ENCODE measurements around the gene GSTM3. TPM values are rescaled to one million over a fixed set of nuclear protein-coding genes. Genes with fewer than 3 reads are reported as not detected.

GSTM3 gene
- total RNA-seq, 1 donor from 2014 or later = 26.1 TPM

GRCh38 chr1:109739738-109740614, 862 bp downstream of the GSTM3 start:
- no peak for FAIRE-seq
- peaks cover 5% of the 10 kb centered on the region for H3K9me3 Mint-ChIP-seq (ENCODE audit: unreplicated experiment)

GRCh38 chr1:109733236-109733870, 7.5 kb downstream of the GSTM3 start:
- H4K20me1 ChIP-seq (ENCODE audit: insufficient read depth, low read length) = no peaks in the 10 kb centered on the region
- no peak overlapping the region for H3K27ac Mint-ChIP-seq (ENCODE audit: unreplicated experiment)
- H3K27ac ChIP-seq (ENCODE audit: low read depth, low read length) = no peak overlapping the region
- no peaks in the 10 kb centered on the region for H3K9me3 ChIP-seq (ENCODE audit: insufficient read depth, low read depth, low read length)
- no peak overlapping the region for H3K9ac ChIP-seq (ENCODE audit: low read length)
- H2AFZ ChIP-seq (ENCODE audit: low read depth, low read length) = no peak overlapping the region
- TF ChIP-seq CTCF (IDR thresholded peaks at IDR 0.05; ENCODE audit: insufficient read depth, low read depth, low read length) = no peak
- TF ChIP-seq EZH2 (IDR thresholded peaks at IDR 0.05; ENCODE audit: insufficient read depth, low read length) = no peak
- no peak overlapping the region for H3K4me3 Mint-ChIP-seq (ENCODE audit: unreplicated experiment)
- H3K36me3 Mint-ChIP-seq (ENCODE audit: low read depth, unreplicated experiment) = peaks cover 24% of the 10 kb centered on the region
- peaks cover 2% of the 10 kb centered on the region for H3K9me3 Mint-ChIP-seq (ENCODE audit: unreplicated experiment)
- H3K79me2 ChIP-seq (ENCODE audit: insufficient read depth, low read length) = no peaks in the 10 kb centered on the region
- no peak overlapping the region for H3K4me3 ChIP-seq (ENCODE audit: insufficient read depth, low read depth, low read length)
- H3K36me3 ChIP-seq (ENCODE audit: insufficient read depth, low read length) = peaks cover 4% of the 10 kb centered on the region
- DNase-seq (ENCODE audit: low read depth) = no peak
- H3K4me1 ChIP-seq (ENCODE audit: insufficient read depth, low read length) = peaks cover 9% of the 10 kb centered on the region
- H3K27me3 ChIP-seq (ENCODE audit: insufficient read depth, low read length) = no peaks in the 10 kb centered on the region
- peaks cover 7% of the 10 kb centered on the region for H3K4me1 Mint-ChIP-seq (ENCODE audit: low read depth, unreplicated experiment)
- H3K4me2 ChIP-seq (ENCODE audit: low read length) = no peak overlapping the region
- H3K27me3 Mint-ChIP-seq (ENCODE audit: low read depth, unreplicated experiment) = peaks cover 25% of the 10 kb centered on the region
- FAIRE-seq = no peak

More at GRCh38 chr1:109739738-109740614, 862 bp downstream of the GSTM3 start:
- H3K4me1 Mint-ChIP-seq (ENCODE audit: low read depth, unreplicated experiment) = no peaks in the 10 kb centered on the region
- peak overlapping the region; percentile 94 for H3K4me2 ChIP-seq (ENCODE audit: low read length)
- peaks cover 17% of the 10 kb centered on the region for H3K36me3 Mint-ChIP-seq (ENCODE audit: low read depth, unreplicated experiment)
- peak overlapping the region; percentile 87 for H3K9ac ChIP-seq (ENCODE audit: low read length)
- H3K79me2 ChIP-seq (ENCODE audit: insufficient read depth, low read length) = peaks cover 2% of the 10 kb centered on the region
- H3K27ac ChIP-seq (ENCODE audit: low read depth, low read length) = peak overlapping the region; percentile 44
- H3K4me3 ChIP-seq (ENCODE audit: insufficient read depth, low read depth, low read length) = peak overlapping the region; percentile 72
- peak overlapping the region; percentile 86 for H3K4me3 Mint-ChIP-seq (ENCODE audit: unreplicated experiment)
- TF ChIP-seq CTCF (IDR thresholded peaks at IDR 0.05; ENCODE audit: insufficient read depth, low read depth, low read length) = no peak
- no peak for TF ChIP-seq EZH2 (IDR thresholded peaks at IDR 0.05; ENCODE audit: insufficient read depth, low read length)
- no peaks in the 10 kb centered on the region for H3K27me3 ChIP-seq (ENCODE audit: insufficient read depth, low read length)
- no peaks in the 10 kb centered on the region for H4K20me1 ChIP-seq (ENCODE audit: insufficient read depth, low read length)
- H3K27ac Mint-ChIP-seq (ENCODE audit: unreplicated experiment) = no peak overlapping the region
- peaks cover 4% of the 10 kb centered on the region for H3K36me3 ChIP-seq (ENCODE audit: insufficient read depth, low read length)
- H2AFZ ChIP-seq (ENCODE audit: low read depth, low read length) = peak overlapping the region; percentile 98
- H3K27me3 Mint-ChIP-seq (ENCODE audit: low read depth, unreplicated experiment) = peaks cover 52% of the 10 kb centered on the region
- peak; percentile 47 for DNase-seq (ENCODE audit: low read depth)
- H3K4me1 ChIP-seq (ENCODE audit: insufficient read depth, low read length) = peaks cover 7% of the 10 kb centered on the region
- no peaks in the 10 kb centered on the region for H3K9me3 ChIP-seq (ENCODE audit: insufficient read depth, low read depth, low read length)

Data from astrocyte (in vitro differentiated cells and primary cell).